Natural killer cell (primary cell): ENCODE data around the gene TMEM117. TPM values are rescaled to one million over a fixed set of nuclear protein-coding genes. Genes with fewer than 3 reads are reported as not detected.

Experiments used
- ATAC-seq, 3 donors: fragments of 150-1000 bp in 2 of 3; fragments of 200-7000 bp in 1 of 3; cut with Tn5 transposase; 1 replicate in 1 of 3; 2 replicates in 2 of 3; pipeline ENCODE4 v1.10.0; 2021; ENCODE audit warnings: mild to moderate bottlenecking in 2 of 3, moderate library complexity in 2 of 3
- DNase-seq, 2 donors: peaks; one replicate each; pipeline versions ENCODE4 v3.0.0 to v3.0.0-alpha.2; 2013 to 2021; ENCODE audit warnings: mixed read lengths in 1 of 2
- H3K27ac ChIP-seq: one replicate; pipeline ENCODE4 v1.5.1; 2013; ENCODE audit warnings: mild to moderate bottlenecking, low read length
- H3K27me3 ChIP-seq: one replicate; pipeline ENCODE4 v1.6.1; 2013; ENCODE audit warnings: low read length; ENCODE audit not compliant: control insufficient read depth, insufficient read depth
- H3K36me3 ChIP-seq: one replicate; pipeline ENCODE4 v1.6.1; 2013; ENCODE audit warnings: low read length; ENCODE audit not compliant: control insufficient read depth, insufficient read depth
- H3K4me1 ChIP-seq: one replicate; pipeline ENCODE4 v1.6.1; 2013; ENCODE audit warnings: low read length; ENCODE audit not compliant: control insufficient read depth, insufficient read depth
- H3K4me3 ChIP-seq: one replicate; pipeline ENCODE4 v1.5.1; 2013; ENCODE audit warnings: low read length
- H3K9me3 ChIP-seq: one replicate; pipeline ENCODE4 v1.6.1; 2013; ENCODE audit warnings: low read length; ENCODE audit not compliant: control insufficient read depth, insufficient read depth
- H3K27ac Mint-ChIP-seq, 2 donors: one replicate each; pipeline ENCODE4 v1.8.0; 2022; ENCODE audit warnings: mild to moderate bottlenecking in 2 of 2, mixed read lengths in 2 of 2, moderate library complexity in 1 of 2
- H3K27me3 Mint-ChIP-seq, 2 donors: one replicate each; pipeline ENCODE4 v1.8.0; 2022; ENCODE audit warnings: low read depth in 2 of 2, mixed read lengths in 2 of 2
- H3K36me3 Mint-ChIP-seq: one replicate; pipeline ENCODE4 v1.8.0; 2022; ENCODE audit warnings: mixed read lengths
- H3K4me1 Mint-ChIP-seq, 2 donors: one replicate each; pipeline ENCODE4 v1.8.0; 2022; ENCODE audit warnings: mixed read lengths in 2 of 2
- H3K4me3 Mint-ChIP-seq: one replicate; pipeline ENCODE4 v1.8.0; 2022; ENCODE audit warnings: mild to moderate bottlenecking, moderate library complexity, mixed read lengths
- H3K9me3 Mint-ChIP-seq, 2 donors: one replicate each; pipeline ENCODE4 v1.8.0; 2022; ENCODE audit warnings: mixed read lengths in 2 of 2
- WGBS: methylation state at CpG from one replicate; pipeline ENCODE4 v1.1.7; 2013; ENCODE audit warnings: missing lambda C conversion rate; ENCODE audit not compliant: insufficient coverage; 5-methylcytosine and 5-hydroxymethylcytosine counted together
- intact Hi-C: fragments of 100-400 bp; cut with micrococcal nuclease; formaldehyde crosslinking; loops from one replicate; pipeline ENCODE4 v1.14.2; 2022
- total RNA-seq, 4 donors: library from RNA; stranded (reverse); fragments of 120-200 nt in 1 of 4; gene quantifications; one replicate each; pipeline versions ENCODE4 v1.2.3 to v1.2.4, GENCODE V29; 2013 to 2022
- TF ChIP-seq, protein P1 (sequence below): fragments of 200-600 bp; IDR thresholded peaks from one replicate; pipeline ENCODE4 v1.8.0; 2022; ENCODE audit warnings: antibody characterized with exemption

The TMEM117 gene
- total RNA-seq, 3 donors from 2014 or later (not counting 1 experiment from before 2014, with no cell fraction given) = 7.1 to 8.1 (median 7.9) TPM

DNA sequence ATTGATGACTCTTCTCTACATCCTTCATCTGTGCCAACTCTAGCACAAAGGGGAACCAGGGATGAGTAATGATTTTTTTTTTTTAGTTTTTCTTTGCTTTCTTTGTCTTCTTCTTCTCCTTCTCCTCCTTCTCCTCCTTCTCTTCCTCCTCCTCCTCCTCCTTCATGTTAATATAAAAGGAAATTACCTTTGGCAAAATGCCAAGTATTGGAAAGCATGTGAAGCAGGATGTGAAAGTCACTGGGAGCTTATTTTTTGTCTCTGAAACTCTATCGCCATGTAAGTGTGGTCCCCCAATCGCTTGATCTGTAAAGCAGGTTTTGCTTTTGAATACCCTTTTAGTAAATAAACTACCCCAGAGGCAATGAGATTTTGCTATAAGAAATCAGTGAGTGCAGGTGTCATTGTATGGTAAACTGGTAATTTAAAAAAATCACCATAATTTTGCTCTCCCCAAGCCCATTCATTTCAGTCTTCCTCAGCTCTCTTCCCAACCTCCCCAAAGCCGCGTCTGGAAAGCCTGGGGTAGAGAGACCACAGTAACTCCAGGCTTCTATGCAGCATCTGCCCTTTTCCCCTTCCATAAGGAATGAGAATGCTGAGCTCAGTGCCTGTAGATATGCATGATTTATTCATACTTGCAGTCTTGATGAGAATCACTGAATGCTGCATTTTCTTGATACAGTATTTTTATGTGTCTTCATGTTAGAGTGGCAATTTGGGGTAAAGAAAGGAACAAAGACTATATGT lies 388.7 kb downstream of the TMEM117 start:
- no peaks in the 10 kb centered on the region for H3K27me3 Mint-ChIP-seq
- ATAC-seq = no peak
- no peak overlapping the region for H3K4me3 Mint-ChIP-seq
- no peak for DNase-seq
- H3K9me3 ChIP-seq = no peaks in the 10 kb centered on the region
- H3K27ac Mint-ChIP-seq = no peak overlapping the region
- H3K9me3 Mint-ChIP-seq = peaks cover 7 to 14% of the 10 kb centered on the region in 2 donors
- 100% methylated on average over 3 of the region's 4 CpGs for WGBS
- H3K27me3 ChIP-seq = no peaks in the 10 kb centered on the region
- H3K36me3 Mint-ChIP-seq = no peaks in the 10 kb centered on the region
- H3K36me3 ChIP-seq = no peaks in the 10 kb centered on the region
- TF ChIP-seq, protein P1, sequence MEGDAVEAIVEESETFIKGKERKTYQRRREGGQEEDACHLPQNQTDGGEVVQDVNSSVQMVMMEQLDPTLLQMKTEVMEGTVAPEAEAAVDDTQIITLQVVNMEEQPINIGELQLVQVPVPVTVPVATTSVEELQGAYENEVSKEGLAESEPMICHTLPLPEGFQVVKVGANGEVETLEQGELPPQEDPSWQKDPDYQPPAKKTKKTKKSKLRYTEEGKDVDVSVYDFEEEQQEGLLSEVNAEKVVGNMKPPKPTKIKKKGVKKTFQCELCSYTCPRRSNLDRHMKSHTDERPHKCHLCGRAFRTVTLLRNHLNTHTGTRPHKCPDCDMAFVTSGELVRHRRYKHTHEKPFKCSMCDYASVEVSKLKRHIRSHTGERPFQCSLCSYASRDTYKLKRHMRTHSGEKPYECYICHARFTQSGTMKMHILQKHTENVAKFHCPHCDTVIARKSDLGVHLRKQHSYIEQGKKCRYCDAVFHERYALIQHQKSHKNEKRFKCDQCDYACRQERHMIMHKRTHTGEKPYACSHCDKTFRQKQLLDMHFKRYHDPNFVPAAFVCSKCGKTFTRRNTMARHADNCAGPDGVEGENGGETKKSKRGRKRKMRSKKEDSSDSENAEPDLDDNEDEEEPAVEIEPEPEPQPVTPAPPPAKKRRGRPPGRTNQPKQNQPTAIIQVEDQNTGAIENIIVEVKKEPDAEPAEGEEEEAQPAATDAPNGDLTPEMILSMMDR = no peak
- H3K4me1 ChIP-seq = no peaks in the 10 kb centered on the region
- no peak overlapping the region for H3K27ac ChIP-seq
- peaks cover 0 to 4% of the 10 kb centered on the region in 2 donors for H3K4me1 Mint-ChIP-seq
- intact Hi-C loops = no loop called here
- no peak overlapping the region for H3K4me3 ChIP-seq

DNA sequence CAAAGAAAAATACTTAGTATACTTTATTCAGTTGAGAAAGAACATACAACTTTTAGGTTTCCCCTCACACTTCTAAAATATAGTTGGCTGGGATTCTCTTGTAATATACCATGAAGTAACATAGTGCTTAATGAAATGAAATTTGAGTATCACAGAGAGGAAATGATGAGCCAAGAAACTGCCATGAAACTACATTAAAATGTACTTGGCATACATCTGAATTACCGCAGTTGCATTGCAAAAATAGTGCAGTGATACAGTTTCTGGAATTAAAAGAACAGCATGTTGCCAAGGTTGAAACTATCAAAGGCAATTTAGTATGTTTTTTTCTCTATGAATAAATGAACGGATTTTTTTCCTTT lies 389.2 kb downstream of the TMEM117 start:
- Histone ChIP-seq H3K9me3 (no peaks in the 10 kb centered on the region), H3K27ac (no peak overlapping the region), H3K27me3 (no peaks in the 10 kb centered on the region), H3K36me3 (no peaks in the 10 kb centered on the region), H3K4me1 (no peaks in the 10 kb centered on the region), H3K4me3 (no peak overlapping the region)
- WGBS = 100% methylated on average over 1 of the region's 2 CpGs
- DNase-seq (no peak), ATAC-seq (no peak)
- peaks cover 7 to 10% of the 10 kb centered on the region in 2 donors for H3K9me3 Mint-ChIP-seq
- H3K4me3 Mint-ChIP-seq = no peak overlapping the region
- TF ChIP-seq, protein P1 = no peak
- peaks cover 0 to 4% of the 10 kb centered on the region in 2 donors for H3K4me1 Mint-ChIP-seq
- no peak overlapping the region for H3K27ac Mint-ChIP-seq
- no peaks in the 10 kb centered on the region for H3K27me3 Mint-ChIP-seq
- intact Hi-C loops = no loop called here
- no peaks in the 10 kb centered on the region for H3K36me3 Mint-ChIP-seq

DNA sequence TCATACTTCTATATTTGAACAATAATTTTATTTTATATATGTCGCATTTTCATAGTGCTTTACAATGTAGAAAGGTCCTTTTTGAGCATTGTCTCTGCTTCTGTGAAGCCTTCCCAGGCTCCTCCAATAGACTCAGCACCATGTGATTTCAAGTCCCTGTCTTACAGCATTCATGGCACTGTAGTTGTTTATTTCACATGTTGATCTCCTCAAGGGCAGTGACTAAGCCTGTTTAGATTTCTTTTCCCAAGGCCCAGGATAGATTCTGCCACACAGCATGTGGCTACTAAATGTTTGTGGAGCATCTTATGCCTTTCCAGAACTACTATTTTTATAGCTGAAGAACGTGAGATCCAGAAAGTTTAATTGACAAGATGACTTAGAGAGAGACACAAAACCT lies 391.7 kb downstream of the TMEM117 start:
- TF ChIP-seq, protein P1 = no peak
- Histone ChIP-seq H3K27ac (no peak overlapping the region), H3K36me3 (no peaks in the 10 kb centered on the region), H3K9me3 (no peaks in the 10 kb centered on the region), H3K4me1 (no peaks in the 10 kb centered on the region), H3K27me3 (no peaks in the 10 kb centered on the region), H3K4me3 (no peak overlapping the region)
- intact Hi-C loops = no loop called here
- no peaks in the 10 kb centered on the region for H3K36me3 Mint-ChIP-seq
- H3K4me1 Mint-ChIP-seq = no peaks in the 10 kb centered on the region
- ATAC-seq (no peak), DNase-seq (no peak)
- H3K9me3 Mint-ChIP-seq = peaks cover 5 to 6% of the 10 kb centered on the region in 2 donors
- no peak overlapping the region for H3K27ac Mint-ChIP-seq
- 84% methylated on average over 2 of the region's 2 CpGs for WGBS
- no peaks in the 10 kb centered on the region for H3K27me3 Mint-ChIP-seq
- no peak overlapping the region for H3K4me3 Mint-ChIP-seq

DNA sequence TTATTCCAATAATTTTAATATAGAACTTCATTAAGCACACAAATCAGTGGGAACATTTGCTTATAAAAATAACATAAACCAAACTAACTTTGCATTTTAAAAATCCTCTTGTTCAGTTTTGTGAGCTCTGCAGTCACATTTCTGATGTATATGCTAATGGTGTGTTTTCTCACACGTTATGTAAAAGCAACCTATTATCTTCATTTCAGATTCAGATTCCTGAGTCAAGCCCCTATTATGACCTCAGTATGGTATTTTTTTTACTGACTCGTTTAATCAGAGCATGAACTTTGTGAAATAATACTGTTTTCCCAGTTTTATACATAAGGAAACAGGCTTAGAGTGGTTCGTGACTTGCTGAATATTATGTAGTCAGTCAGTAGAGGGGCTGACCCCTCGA lies 394.0 kb downstream of the TMEM117 start:
- Mint-ChIP-seq H3K27me3 (no peaks in the 10 kb centered on the region), H3K4me3 (no peak overlapping the region), H3K27ac (no peak overlapping the region), H3K9me3 (no peaks in the 10 kb centered on the region), H3K4me1 (no peaks in the 10 kb centered on the region), H3K36me3 (no peaks in the 10 kb centered on the region)
- intact Hi-C loops = no loop called here
- DNase-seq (no peak), ATAC-seq (no peak)
- Histone ChIP-seq H3K4me3 (no peak overlapping the region), H3K27me3 (no peaks in the 10 kb centered on the region), H3K27ac (no peak overlapping the region), H3K4me1 (no peaks in the 10 kb centered on the region), H3K36me3 (no peaks in the 10 kb centered on the region), H3K9me3 (no peaks in the 10 kb centered on the region)
- TF ChIP-seq, protein P1 = no peak
- WGBS = 85% methylated on average over 4 of the region's 4 CpGs
